CD4-positive, alpha-beta memory T cell (primary cell): ENCODE results near the gene RHOT1. TPM values are rescaled to one million over a fixed set of nuclear protein-coding genes. Genes with fewer than 3 reads are reported as not detected.

Experiments
- CTCF ChIA-PET: fragments of 350-600 bp; sonication (Branson Sonifier 250); formaldehyde crosslinking; loops from one replicate; lab custom pipeline; 2021; ENCODE audit warnings: inconsistent platforms; ENCODE audit not compliant: partially characterized antibody; lab: Charles Lee
- POLR2A ChIA-PET: fragments of 350-600 bp; sonication (Branson Sonifier 250); formaldehyde crosslinking; loops from one replicate; lab custom pipeline; 2021; ENCODE audit not compliant: partially characterized antibody; lab: Charles Lee
- DNase-seq, 5 donors: peaks; one replicate each; pipeline versions ENCODE4 v3.0.0 to v3.0.0-alpha.2; 2020 to 2022; ENCODE audit warnings: mixed read lengths in 1 of 5
- H3K27ac ChIP-seq: one replicate; pipeline ENCODE4 v1.7.0; 2013; ENCODE audit warnings: low read depth, low read length
- H3K27me3 ChIP-seq: 2 replicates; pipeline ENCODE4 v1.7.0; 2013; ENCODE audit warnings: mild to moderate bottlenecking, low read length, moderate library complexity; ENCODE audit not compliant: insufficient read depth
- H3K36me3 ChIP-seq: 2 replicates; pipeline ENCODE4 v1.7.0; 2013; ENCODE audit warnings: mild to moderate bottlenecking, low read length, moderate library complexity; ENCODE audit not compliant: insufficient read depth
- H3K4me1 ChIP-seq: 2 replicates; pipeline ENCODE4 v1.7.0; 2013; ENCODE audit warnings: mild to moderate bottlenecking, low read length, moderate library complexity; ENCODE audit not compliant: insufficient read depth
- H3K4me3 ChIP-seq, 2 donors: one replicate each; pipeline ENCODE4 v1.7.0; 2013; ENCODE audit warnings: low read length in 2 of 2, mild to moderate bottlenecking in 1 of 2
- H3K9me3 ChIP-seq, 2 donors: one replicate each; pipeline ENCODE4 v1.7.0; 2013; ENCODE audit warnings: low read length in 2 of 2, control low read depth in 1 of 2; ENCODE audit not compliant: control insufficient read depth in 1 of 2
- H3K27ac Mint-ChIP-seq, 7 donors: one replicate each; pipeline ENCODE4 v1.8.0; 2020 to 2021; ENCODE audit warnings: mixed read lengths in 7 of 7, mild to moderate bottlenecking in 6 of 7, inconsistent platforms in 3 of 7, moderate library complexity in 3 of 7
- H3K27me3 Mint-ChIP-seq, 2 donors: one replicate each; pipeline ENCODE4 v1.8.0; 2020 to 2021; ENCODE audit warnings: mixed read lengths in 2 of 2
- H3K36me3 Mint-ChIP-seq, 2 donors: one replicate each; pipeline ENCODE4 v1.8.0; 2020 to 2021; ENCODE audit warnings: mixed read lengths in 2 of 2, inconsistent platforms in 1 of 2, mild to moderate bottlenecking in 1 of 2
- H3K4me1 Mint-ChIP-seq, 4 donors: one replicate each; pipeline ENCODE4 v1.8.0; 2020 to 2021; ENCODE audit warnings: mixed read lengths in 4 of 4, mild to moderate bottlenecking in 1 of 4
- H3K4me3 Mint-ChIP-seq, 8 donors: one replicate each; pipeline ENCODE4 v1.8.0; 2020 to 2021; ENCODE audit warnings: mixed read lengths in 8 of 8, mild to moderate bottlenecking in 7 of 8, moderate library complexity in 6 of 8, inconsistent platforms in 3 of 8
- H3K9me3 Mint-ChIP-seq, 8 donors: one replicate each; pipeline ENCODE4 v1.8.0; 2020 to 2021; ENCODE audit warnings: mixed read lengths in 8 of 8, mild to moderate bottlenecking in 5 of 8, inconsistent platforms in 3 of 8, moderate library complexity in 1 of 8
- intact Hi-C: fragments of 100-400 bp; cut with micrococcal nuclease; formaldehyde crosslinking; loops from one replicate; pipeline ENCODE4 v1.15.1; 2023
- polyA plus RNA-seq, 2 donors: library from polyadenylated mRNA; unstranded; fragments of 300-500 nt; fragmentation: Illumina TruSeq; gene quantifications; one replicate each; pipeline ENCODE4 v1.2.3, GENCODE V29; 2021
- total RNA-seq, 2 experiments: library from RNA; stranded (reverse); gene quantifications; one replicate each; pipeline ENCODE4 v1.2.3, GENCODE V29; 2021

The RHOT1 gene
- total and polyA plus RNA-seq, 4 experiments from 2014 or later: 26.9 to 33.9 (median 29.9) TPM

DNA sequence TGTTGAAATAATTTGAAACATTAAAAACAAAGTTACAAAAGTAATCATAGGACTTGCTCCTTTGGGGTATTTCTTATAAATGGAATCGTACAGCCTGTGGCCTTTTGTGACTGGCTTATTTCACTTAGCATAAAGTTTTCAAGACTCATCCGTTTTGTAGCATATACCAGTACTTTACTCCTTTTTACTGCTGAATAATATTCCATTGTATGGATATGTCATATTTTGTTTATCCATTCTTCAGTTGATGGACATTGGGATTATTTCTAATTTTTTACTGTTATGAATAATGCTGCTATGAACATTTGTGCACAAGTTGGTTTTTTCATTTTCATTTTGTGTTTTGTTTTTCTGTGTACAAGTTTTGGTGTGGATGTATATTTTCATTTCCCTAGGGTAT lies 93.3 kb downstream of the RHOT1 start:
- H3K4me3 Mint-ChIP-seq: no peak overlapping the region
- H3K9me3 Mint-ChIP-seq: no peaks in the 10 kb centered on the region
- CTCF ChIA-PET: no interaction called here

DNA sequence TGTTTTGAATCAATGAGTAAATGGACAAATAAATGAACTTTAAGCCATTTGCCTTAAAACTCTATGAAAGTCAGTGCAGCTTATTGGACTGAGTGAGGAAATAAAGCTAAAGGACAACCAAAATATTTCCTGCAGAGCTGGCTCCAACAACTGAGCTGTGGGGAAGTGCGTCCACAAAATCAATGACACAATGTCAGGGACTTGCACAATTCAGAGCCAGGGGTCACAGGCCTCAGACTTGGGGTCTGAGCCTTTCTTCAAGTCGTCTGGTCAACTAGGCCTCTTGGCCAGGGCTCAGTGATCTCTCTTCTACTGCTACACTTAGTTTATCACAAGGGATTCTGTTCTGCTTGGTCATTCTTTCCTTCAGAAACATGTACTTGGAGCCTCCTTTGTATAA lies 97.2 kb downstream of the RHOT1 start:
- DNase-seq: no peak
- Histone ChIP-seq H3K27ac (no peak overlapping the region), H3K9me3 (no peaks in the 10 kb centered on the region), H3K4me3 (no peak overlapping the region), H3K36me3 (no peaks in the 10 kb centered on the region), H3K4me1 (no peaks in the 10 kb centered on the region), H3K27me3 (no peaks in the 10 kb centered on the region)
- no peak overlapping the region for H3K27ac Mint-ChIP-seq
- no peak overlapping the region for H3K4me3 Mint-ChIP-seq
- no peaks in the 10 kb centered on the region for H3K4me1 Mint-ChIP-seq
- no peaks in the 10 kb centered on the region for H3K36me3 Mint-ChIP-seq
- no peaks in the 10 kb centered on the region for H3K27me3 Mint-ChIP-seq
- ChIA-PET CTCF (no interaction called here), POLR2A (no interaction called here)
- intact Hi-C loops: no loop called here
- no peaks in the 10 kb centered on the region for H3K9me3 Mint-ChIP-seq

More for the DNA sequence above, 93.3 kb downstream of the RHOT1 start:
- Histone ChIP-seq H3K4me3 (no peak overlapping the region), H3K36me3 (no peaks in the 10 kb centered on the region), H3K4me1 (no peaks in the 10 kb centered on the region), H3K27ac (no peak overlapping the region), H3K27me3 (no peaks in the 10 kb centered on the region), H3K9me3 (no peaks in the 10 kb centered on the region)
- peaks cover 5 to 12% (median 7%) of the 10 kb centered on the region in 4 donors for H3K4me1 Mint-ChIP-seq
- intact Hi-C loops: no loop called here
- H3K36me3 Mint-ChIP-seq: no peaks in the 10 kb centered on the region
- POLR2A ChIA-PET: no interaction called here
- no peak overlapping the region for H3K27ac Mint-ChIP-seq
- H3K27me3 Mint-ChIP-seq: no peaks in the 10 kb centered on the region
- no peak for DNase-seq

DNA sequence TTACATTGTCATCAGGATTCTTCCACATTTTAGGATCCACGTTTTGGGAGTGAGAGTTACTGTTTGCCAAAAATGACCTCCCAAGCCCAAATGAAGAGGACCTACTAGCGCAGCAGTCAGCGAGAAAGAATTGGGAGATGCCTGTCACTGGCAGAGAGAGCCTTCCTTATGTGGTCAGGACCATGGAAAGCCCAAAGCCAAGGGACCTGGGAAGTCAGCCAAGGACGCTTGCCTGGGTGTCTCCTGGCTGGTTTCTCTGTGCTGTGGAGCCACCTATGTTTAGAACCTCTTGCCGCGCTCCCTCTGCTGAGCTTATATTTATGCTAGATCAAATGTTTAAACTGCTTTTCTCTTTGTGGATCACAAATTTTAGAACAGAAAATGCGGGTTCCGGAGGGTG lies 98.4 kb downstream of the RHOT1 start:
- no peak overlapping the region for H3K4me3 Mint-ChIP-seq
- no peaks in the 10 kb centered on the region for H3K36me3 Mint-ChIP-seq
- no peak overlapping the region for H3K27ac ChIP-seq
- H3K9me3 ChIP-seq: no peaks in the 10 kb centered on the region
- DNase-seq: no peak
- ChIA-PET POLR2A (no interaction called here), CTCF (no interaction called here)
- intact Hi-C loops: no loop called here
- H3K27ac Mint-ChIP-seq: no peak overlapping the region
- H3K4me3 ChIP-seq: no peak overlapping the region
- H3K27me3 Mint-ChIP-seq: no peaks in the 10 kb centered on the region
- H3K4me1 Mint-ChIP-seq: no peaks in the 10 kb centered on the region
- H3K36me3 ChIP-seq: no peaks in the 10 kb centered on the region
- no peaks in the 10 kb centered on the region for H3K4me1 ChIP-seq
- H3K9me3 Mint-ChIP-seq: no peaks in the 10 kb centered on the region
- H3K27me3 ChIP-seq: no peaks in the 10 kb centered on the region

DNA sequence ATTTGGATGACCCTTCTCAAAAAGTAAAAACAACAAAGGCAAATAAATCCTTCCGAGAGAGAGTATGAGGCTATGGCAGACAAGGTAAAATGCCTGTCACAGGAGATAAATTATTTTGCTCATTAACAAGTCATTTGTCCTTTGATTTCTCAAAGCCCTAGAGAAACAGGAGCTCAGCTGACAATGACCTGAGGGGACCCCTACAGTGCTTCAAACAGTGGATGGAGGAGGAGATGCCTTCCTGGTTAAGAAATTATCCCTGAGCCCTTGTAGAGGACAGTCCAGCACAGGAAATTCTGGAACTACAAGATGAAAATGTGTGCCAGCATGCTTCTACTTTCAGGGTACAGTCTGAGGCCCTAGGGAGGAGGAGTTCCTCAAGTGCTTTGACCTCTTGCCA lies 99.3 kb downstream of the RHOT1 start:
- H3K27me3 Mint-ChIP-seq: no peaks in the 10 kb centered on the region
- ChIA-PET POLR2A (no interaction called here), CTCF (interaction anchor here (1.1 to 1.4 kb wide), 2 partner anchors 10 to 77 kb away, joined by 6 read pairs; no protein-coding TSS in a partner anchor)
- no peaks in the 10 kb centered on the region for H3K4me1 ChIP-seq
- no peaks in the 10 kb centered on the region for H3K9me3 ChIP-seq
- H3K36me3 ChIP-seq: no peaks in the 10 kb centered on the region
- DNase-seq: no peak
- no peaks in the 10 kb centered on the region for H3K4me1 Mint-ChIP-seq
- H3K27ac ChIP-seq: no peak overlapping the region
- no peaks in the 10 kb centered on the region for H3K9me3 Mint-ChIP-seq
- H3K4me3 Mint-ChIP-seq: no peak overlapping the region
- intact Hi-C loops: no loop called here
- no peaks in the 10 kb centered on the region for H3K36me3 Mint-ChIP-seq
- H3K4me3 ChIP-seq: no peak overlapping the region
- H3K27me3 ChIP-seq: no peaks in the 10 kb centered on the region
- no peak overlapping the region for H3K27ac Mint-ChIP-seq

DNA sequence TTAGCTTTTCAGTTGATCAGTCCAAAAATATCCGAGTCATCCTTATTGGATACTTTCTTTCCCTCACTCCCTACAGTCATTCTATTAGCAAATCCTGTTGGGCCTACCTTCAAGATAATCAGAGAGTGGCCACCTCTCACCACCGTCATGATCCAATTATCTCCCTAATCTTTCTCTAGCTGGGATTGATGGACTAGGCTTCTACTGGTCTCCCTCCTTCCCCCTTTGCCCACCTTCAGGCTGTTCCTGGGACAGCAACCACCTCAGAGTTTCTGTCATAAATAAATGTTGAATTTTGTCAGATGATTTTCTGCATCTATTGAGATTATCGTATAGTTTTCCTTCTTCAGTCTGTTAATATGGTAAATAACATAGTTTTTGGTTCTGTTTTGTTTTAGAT lies 107.2 kb downstream of the RHOT1 start:
- Mint-ChIP-seq H3K4me1 (no peaks in the 10 kb centered on the region), H3K4me3 (no peak overlapping the region), H3K27me3 (peaks cover 0 to 1% of the 10 kb centered on the region in 2 donors), H3K36me3 (no peaks in the 10 kb centered on the region), H3K27ac (peak overlapping the region in 1 of 7 donors; percentile 33), H3K9me3 (peaks cover 0 to 4% (median 0%) of the 10 kb centered on the region in 8 donors)
- no peaks in the 10 kb centered on the region for H3K36me3 ChIP-seq
- intact Hi-C loops: no loop called here
- CTCF ChIA-PET: no interaction called here
- no peak overlapping the region for H3K4me3 ChIP-seq
- H3K27ac ChIP-seq: no peak overlapping the region
- no peaks in the 10 kb centered on the region for H3K9me3 ChIP-seq
- POLR2A ChIA-PET: no interaction called here
- no peak for DNase-seq
- no peaks in the 10 kb centered on the region for H3K4me1 ChIP-seq
- no peaks in the 10 kb centered on the region for H3K27me3 ChIP-seq

DNA sequence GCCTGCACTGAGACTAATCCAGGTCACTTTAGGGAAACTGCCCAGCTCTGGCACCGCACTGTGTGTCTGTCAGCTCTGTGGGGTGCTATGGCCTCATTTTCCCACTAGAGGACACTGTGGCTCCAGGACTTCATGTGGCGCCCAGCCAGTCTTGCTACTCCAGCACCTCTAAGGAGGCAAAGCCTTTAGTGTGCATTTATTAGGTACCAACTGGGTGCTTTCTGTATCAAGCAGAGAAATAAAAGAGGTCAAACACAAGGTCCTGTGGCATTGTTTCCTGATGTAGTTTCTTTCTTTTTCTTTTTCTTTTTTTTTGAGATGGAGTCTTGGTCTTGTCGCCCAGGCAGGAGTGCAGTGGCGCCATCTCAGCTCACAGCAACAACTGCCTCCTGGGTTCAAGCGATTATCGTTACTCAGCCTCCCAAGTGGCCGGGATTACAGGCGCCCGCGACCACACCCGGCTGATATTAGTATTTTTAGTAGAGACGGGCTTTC lies 110.9 kb downstream of the RHOT1 start:
- Mint-ChIP-seq H3K36me3 (no peaks in the 10 kb centered on the region), H3K4me1 (no peaks in the 10 kb centered on the region), H3K4me3 (no peak overlapping the region), H3K9me3 (peaks cover 0 to 4% (median 0%) of the 10 kb centered on the region in 8 donors), H3K27ac (no peak overlapping the region), H3K27me3 (peaks cover 1 to 2% of the 10 kb centered on the region in 2 donors)
- POLR2A ChIA-PET: interaction anchor here (1.1 kb wide), 1 partner anchor 98 kb away, joined by 3 read pairs; no protein-coding TSS in a partner anchor
- H3K36me3 ChIP-seq: no peaks in the 10 kb centered on the region
- intact Hi-C loops: loop anchor here (1.0 to 5.0 kb wide), 3 partner anchors 66 to 684 kb away; no protein-coding TSS in a partner anchor
- CTCF ChIA-PET: interaction anchor here (0.7 to 7.5 kb wide), 5 partner anchors 8 to 79 kb away, joined by 3 to 61 read pairs (median 4); no protein-coding TSS in a partner anchor
- H3K27me3 ChIP-seq: no peaks in the 10 kb centered on the region
- no peaks in the 10 kb centered on the region for H3K9me3 ChIP-seq
- no peak overlapping the region for H3K4me3 ChIP-seq
- no peak overlapping the region for H3K27ac ChIP-seq
- DNase-seq: peak; percentile 41 to 62 (median 50)
- H3K4me1 ChIP-seq: no peaks in the 10 kb centered on the region

DNA sequence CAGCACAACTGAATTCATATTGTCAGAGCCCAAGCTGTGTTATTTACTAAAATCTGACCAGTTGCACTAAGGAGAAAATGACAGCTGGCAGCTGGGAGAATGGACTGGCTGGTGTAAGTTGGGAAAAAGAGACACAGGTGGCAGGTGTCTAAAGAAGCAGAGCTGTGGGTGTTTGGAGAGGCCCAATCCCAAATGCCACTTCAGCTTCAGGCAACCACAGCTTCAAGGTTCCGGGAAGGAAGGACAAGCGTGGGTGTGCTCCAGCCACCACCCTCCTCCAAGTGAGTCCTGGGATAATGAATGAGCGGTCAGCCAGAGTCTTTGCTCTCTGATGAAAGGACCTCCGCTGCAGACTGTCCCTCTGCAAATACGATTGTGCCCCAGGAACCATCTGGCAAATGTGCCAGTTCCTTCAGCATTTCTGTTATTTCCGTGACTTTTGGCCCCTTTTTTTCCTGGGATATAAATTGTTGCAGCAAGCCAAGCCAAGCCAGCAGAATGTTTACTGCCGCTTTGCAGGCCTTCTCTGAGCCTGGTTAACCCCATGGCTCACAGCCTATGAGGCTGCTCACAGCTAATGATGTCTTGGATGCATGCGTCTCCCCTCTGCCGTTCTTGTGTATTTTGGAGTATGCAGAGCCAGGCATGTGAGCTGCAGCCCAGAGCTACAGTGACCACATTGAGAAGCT lies 113.9 kb downstream of the RHOT1 start:
- Histone ChIP-seq H3K9me3 (no peaks in the 10 kb centered on the region), H3K4me3 (no peak overlapping the region), H3K4me1 (no peaks in the 10 kb centered on the region), H3K27me3 (no peaks in the 10 kb centered on the region), H3K36me3 (no peaks in the 10 kb centered on the region), H3K27ac (no peak overlapping the region)
- H3K27ac Mint-ChIP-seq: peak overlapping the region in 1 of 7 donors; percentile 35
- H3K4me1 Mint-ChIP-seq: peaks cover 0 to 3% (median 0%) of the 10 kb centered on the region in 4 donors
- POLR2A ChIA-PET: no interaction called here
- intact Hi-C loops: no loop called here
- H3K27me3 Mint-ChIP-seq: peaks cover 6 to 8% of the 10 kb centered on the region in 2 donors
- peaks cover 0 to 4% (median 0%) of the 10 kb centered on the region in 8 donors for H3K9me3 Mint-ChIP-seq
- no peak for DNase-seq
- CTCF ChIA-PET: interaction anchor here (7.5 kb wide), 1 partner anchor 64 kb away, joined by 61 read pairs; no protein-coding TSS in a partner anchor
- no peaks in the 10 kb centered on the region for H3K36me3 Mint-ChIP-seq
- no peak overlapping the region for H3K4me3 Mint-ChIP-seq
